Glutamatergic neuron (in vitro differentiated cells): Measurements from ENCODE around the gene CFAP53. TPM values are rescaled to one million over a fixed set of nuclear protein-coding genes. Genes with fewer than 3 reads are reported as not detected.

Experiments
- DNase-seq: peaks from one replicate; pipeline ENCODE4 v3.0.0; 2022
- H3K27ac Mint-ChIP-seq: one replicate; pipeline ENCODE4 v1.8.0; 2020; ENCODE audit warnings: mild to moderate bottlenecking, mixed read lengths, inconsistent platforms; ENCODE audit not compliant: unreplicated experiment
- H3K27me3 Mint-ChIP-seq: one replicate; pipeline ENCODE4 v1.8.0; 2020; ENCODE audit warnings: mild to moderate bottlenecking, moderate library complexity, mixed read lengths, inconsistent platforms; ENCODE audit not compliant: unreplicated experiment
- H3K36me3 Mint-ChIP-seq: one replicate; pipeline ENCODE4 v1.8.0; 2020; ENCODE audit warnings: mild to moderate bottlenecking, mixed read lengths, inconsistent platforms; ENCODE audit not compliant: unreplicated experiment
- H3K4me1 Mint-ChIP-seq: one replicate; pipeline ENCODE4 v1.8.0; 2020; ENCODE audit warnings: mild to moderate bottlenecking, low read depth, mixed read lengths, inconsistent platforms; ENCODE audit not compliant: unreplicated experiment
- H3K4me3 Mint-ChIP-seq: one replicate; pipeline ENCODE4 v1.8.0; 2020; ENCODE audit warnings: mild to moderate bottlenecking, mixed read lengths, inconsistent platforms; ENCODE audit not compliant: unreplicated experiment
- H3K9me3 Mint-ChIP-seq: one replicate; pipeline ENCODE4 v1.8.0; 2020; ENCODE audit warnings: mild to moderate bottlenecking, moderate library complexity, mixed read lengths, inconsistent platforms; ENCODE audit not compliant: unreplicated experiment
- total RNA-seq: library from RNA; stranded (reverse); fragmentation: NEBNext Ultra II Directional; extraction: Animal tissue kit (Norgen Biotek cat#: 25700); gene quantifications from one replicate; pipeline ENCODE4 v1.2.1, GENCODE V29; 2021; ENCODE audit not compliant: unreplicated experiment
- TF ChIP-seq, protein P1 (sequence below): fragments of 200-600 bp; sonication (generic); IDR thresholded peaks from one replicate; pipeline ENCODE4 v1.5.0; 2021; ENCODE audit not compliant: partially characterized antibody, unreplicated experiment

CFAP53 gene
- total RNA-seq, 1 donor from 2014 or later, result 0.22 TPM

DNA sequence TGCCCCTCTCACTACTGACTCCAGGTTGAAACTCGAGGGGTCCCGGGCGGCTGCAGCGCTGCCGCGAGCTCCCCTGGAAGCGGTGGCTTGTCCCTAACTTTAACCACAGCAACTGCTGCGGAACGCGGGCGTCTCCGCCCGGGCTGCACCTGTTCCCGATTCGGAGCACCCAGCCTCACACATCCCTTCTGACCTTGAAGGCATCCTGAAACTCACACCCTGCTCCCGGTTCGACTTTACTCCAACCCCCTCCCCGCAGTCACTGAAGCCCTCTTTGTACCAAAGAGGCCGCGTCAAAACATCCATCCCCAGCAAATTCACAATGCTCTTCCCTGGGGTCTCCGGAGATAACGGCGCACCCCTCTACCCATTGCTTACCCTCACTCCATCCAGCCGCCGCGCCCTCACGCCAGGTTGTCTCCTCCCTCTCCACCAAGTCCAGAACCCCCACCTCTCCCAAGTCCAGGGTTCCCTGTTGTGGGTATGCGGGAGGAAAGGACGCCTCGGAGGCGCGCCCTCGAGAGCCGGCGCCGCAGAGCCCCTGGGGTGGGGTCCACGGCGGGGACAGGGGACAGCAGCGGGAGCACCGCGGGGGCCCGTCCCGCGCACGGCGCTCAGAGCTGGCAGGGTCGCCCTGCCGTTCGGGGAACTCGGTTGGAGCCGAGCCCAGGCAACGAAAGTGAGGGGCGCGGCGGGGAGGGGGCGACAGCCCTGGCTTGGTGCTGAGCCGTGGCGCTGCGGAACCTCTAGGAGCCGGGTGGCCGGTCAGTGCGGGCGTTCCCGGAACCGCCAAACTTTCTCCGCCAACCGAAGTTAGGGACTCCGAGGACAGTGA, 72.3 kb downstream of the CFAP53 start:
- Mint-ChIP-seq H3K27me3 (peaks cover 12% of the 10 kb centered on the region), H3K36me3 (peaks cover 10% of the 10 kb centered on the region), H3K4me1 (no peaks in the 10 kb centered on the region), H3K9me3 (peaks cover 3% of the 10 kb centered on the region), H3K27ac (no peak overlapping the region), H3K4me3 (peak overlapping the region; percentile 83)
- TF ChIP-seq, protein P1, sequence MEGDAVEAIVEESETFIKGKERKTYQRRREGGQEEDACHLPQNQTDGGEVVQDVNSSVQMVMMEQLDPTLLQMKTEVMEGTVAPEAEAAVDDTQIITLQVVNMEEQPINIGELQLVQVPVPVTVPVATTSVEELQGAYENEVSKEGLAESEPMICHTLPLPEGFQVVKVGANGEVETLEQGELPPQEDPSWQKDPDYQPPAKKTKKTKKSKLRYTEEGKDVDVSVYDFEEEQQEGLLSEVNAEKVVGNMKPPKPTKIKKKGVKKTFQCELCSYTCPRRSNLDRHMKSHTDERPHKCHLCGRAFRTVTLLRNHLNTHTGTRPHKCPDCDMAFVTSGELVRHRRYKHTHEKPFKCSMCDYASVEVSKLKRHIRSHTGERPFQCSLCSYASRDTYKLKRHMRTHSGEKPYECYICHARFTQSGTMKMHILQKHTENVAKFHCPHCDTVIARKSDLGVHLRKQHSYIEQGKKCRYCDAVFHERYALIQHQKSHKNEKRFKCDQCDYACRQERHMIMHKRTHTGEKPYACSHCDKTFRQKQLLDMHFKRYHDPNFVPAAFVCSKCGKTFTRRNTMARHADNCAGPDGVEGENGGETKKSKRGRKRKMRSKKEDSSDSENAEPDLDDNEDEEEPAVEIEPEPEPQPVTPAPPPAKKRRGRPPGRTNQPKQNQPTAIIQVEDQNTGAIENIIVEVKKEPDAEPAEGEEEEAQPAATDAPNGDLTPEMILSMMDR, result no peak
- peak; percentile 34 for DNase-seq

- no peak for DNase-seq
- H3K27me3 Mint-ChIP-seq, result peaks cover 12% of the 10 kb centered on the region
- peaks cover 3% of the 10 kb centered on the region for H3K9me3 Mint-ChIP-seq
- no peaks in the 10 kb centered on the region for H3K4me1 Mint-ChIP-seq
- H3K36me3 Mint-ChIP-seq, result peaks cover 10% of the 10 kb centered on the region
- TF ChIP-seq, protein P1, result no peak
- no peak overlapping the region for H3K27ac Mint-ChIP-seq
- peak overlapping the region; percentile 83 for H3K4me3 Mint-ChIP-seq
Measured at GRCh38 chr18:50192995-50193795, 73.1 kb downstream of the CFAP53 start.

DNA sequence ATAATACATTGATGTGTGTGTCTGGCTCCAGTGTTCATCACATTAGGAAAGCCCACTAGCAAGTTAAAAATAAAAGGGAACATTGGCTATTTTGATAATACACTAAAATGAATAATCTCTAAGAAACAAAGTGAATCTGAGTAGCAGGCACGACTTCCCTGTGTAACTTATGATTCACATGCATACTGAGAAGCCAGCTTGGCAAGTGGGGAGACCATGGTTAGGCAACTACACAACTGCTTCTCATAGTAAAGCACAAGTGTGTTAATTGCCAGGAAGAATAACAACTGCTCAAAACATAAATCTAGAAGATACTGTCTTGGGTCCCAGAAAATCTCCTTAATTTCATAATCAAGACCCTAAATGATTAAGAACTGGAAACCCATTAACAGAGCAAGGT, 75.4 kb downstream of the CFAP53 start:
- H3K4me3 Mint-ChIP-seq, result no peak overlapping the region
- no peaks in the 10 kb centered on the region for H3K9me3 Mint-ChIP-seq
- peaks cover 5% of the 10 kb centered on the region for H3K36me3 Mint-ChIP-seq
- peaks cover 9% of the 10 kb centered on the region for H3K27me3 Mint-ChIP-seq
- no peaks in the 10 kb centered on the region for H3K4me1 Mint-ChIP-seq
- TF ChIP-seq, protein P1, result no peak
- H3K27ac Mint-ChIP-seq, result no peak overlapping the region
- no peak for DNase-seq

DNA sequence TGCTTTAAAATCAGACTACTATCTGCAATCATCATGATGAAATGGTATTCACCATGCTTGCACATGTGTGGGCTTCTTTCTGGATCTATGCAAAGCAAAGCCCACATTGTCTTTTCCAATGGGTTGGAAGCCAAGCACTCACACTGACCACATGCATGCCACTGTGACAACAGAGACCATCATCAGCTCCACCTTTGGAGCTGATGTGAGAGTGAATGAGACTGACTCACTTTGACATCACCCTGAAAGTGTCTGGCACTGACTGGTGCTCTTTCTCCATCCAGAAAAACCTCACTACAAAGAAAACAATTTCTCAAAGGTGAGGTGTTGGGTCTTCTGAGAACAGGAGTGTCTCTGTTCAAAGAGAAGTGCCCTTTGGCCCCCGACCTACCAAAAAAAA, 76.1 kb downstream of the CFAP53 start:
- Mint-ChIP-seq H3K4me1 (no peaks in the 10 kb centered on the region), H3K36me3 (peaks cover 5% of the 10 kb centered on the region), H3K9me3 (no peaks in the 10 kb centered on the region), H3K4me3 (no peak overlapping the region), H3K27ac (no peak overlapping the region), H3K27me3 (peaks cover 5% of the 10 kb centered on the region)
- no peak for DNase-seq
- TF ChIP-seq, protein P1, result no peak

DNA sequence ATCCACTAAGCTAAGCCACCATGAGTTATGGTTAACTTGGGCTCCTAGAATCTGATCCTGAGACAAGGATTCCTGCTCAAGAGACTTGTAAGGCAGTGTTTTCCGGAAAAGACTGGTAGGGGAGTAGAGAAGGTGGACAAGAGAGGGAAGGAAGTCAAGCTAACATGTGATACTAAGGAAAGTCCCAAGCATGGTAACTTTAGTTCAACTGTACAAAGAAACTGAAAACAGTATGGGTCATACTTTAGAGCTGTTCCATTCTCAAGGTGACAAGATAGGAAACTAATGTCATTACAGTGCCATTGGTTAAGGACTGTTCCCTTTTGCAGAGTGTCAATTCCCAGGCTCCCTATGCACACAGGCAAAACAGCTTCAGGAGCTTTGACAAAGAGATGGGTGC, 77.1 kb downstream of the CFAP53 start:
- Mint-ChIP-seq H3K27ac (no peak overlapping the region), H3K27me3 (peaks cover 5% of the 10 kb centered on the region), H3K4me3 (no peak overlapping the region), H3K36me3 (peaks cover 5% of the 10 kb centered on the region), H3K4me1 (no peaks in the 10 kb centered on the region), H3K9me3 (no peaks in the 10 kb centered on the region)
- DNase-seq, result no peak
- TF ChIP-seq, protein P1, result no peak
